Stomach (tissue), 9 donors: Measurements from ENCODE around the gene DLGAP1. TPM values are rescaled to one million over a fixed set of nuclear protein-coding genes. Genes with fewer than 3 reads are reported as not detected.

Experiments used
- DNase-seq, 2 donors: peaks; one replicate each; pipeline versions ENCODE4 v3.0.0 to v3.0.0-alpha.2; 2013 to 2019
- H3K27ac ChIP-seq, 5 donors: fragments of 200-600 bp in 4 of 5; sonication (generic) in 4 of 5; one replicate each; pipeline ENCODE4 v1.5.1; 2013 to 2019; ENCODE audit warnings: mild to moderate bottlenecking in 1 of 5, moderate library complexity in 1 of 5
- H3K27me3 ChIP-seq, 3 donors: fragments of 200-600 bp; sonication (generic); one replicate each; pipeline ENCODE4 v1.5.1; 2017 to 2019; ENCODE audit warnings: mixed run types in 1 of 3
- H3K36me3 ChIP-seq, 4 donors: fragments of 200-600 bp; sonication (generic); 1 replicate in 3 of 4; 2 replicates in 1 of 4; pipeline ENCODE4 v1.5.1; 2016 to 2019
- H3K4me1 ChIP-seq, 4 donors: fragments of 200-600 bp; sonication (generic); one replicate each; pipeline ENCODE4 v1.5.1; 2016 to 2019
- H3K4me3 ChIP-seq, 4 donors: fragments of 200-600 bp; sonication (generic) in 3 of 4; one replicate each; pipeline ENCODE4 v1.5.1; 2016 to 2019; ENCODE audit warnings: mild to moderate bottlenecking in 1 of 4
- H3K9me3 ChIP-seq, 4 donors: fragments of 200-600 bp; sonication (generic); one replicate each; pipeline ENCODE4 v1.5.1; 2016 to 2019
- EP300 ChIP-seq: sonication (generic); formaldehyde crosslinking; IDR thresholded peaks from one replicate; pipeline ENCODE4 v1.6.1; 2017; ENCODE audit warnings: antibody characterized with exemption
- POLR2A ChIP-seq, 4 donors: fragments of 450-650 bp; IDR thresholded peaks; one replicate each; pipeline ENCODE4 v1.6.1; 2016; ENCODE audit warnings: antibody characterized with exemption in 4 of 4, control low read depth in 2 of 4, mild to moderate bottlenecking in 1 of 4, moderate library complexity in 1 of 4
- POLR2AphosphoS5 ChIP-seq, 3 donors: sonication (generic); formaldehyde crosslinking; IDR thresholded peaks; one replicate each; pipeline ENCODE4 v1.6.1; 2016; ENCODE audit warnings: antibody characterized with exemption in 3 of 3
- WGBS, 5 donors: extraction: QIAGEN DNeasy Blood & Tissue Kit in 3 of 5; methylation state at CpG; one replicate each; pipeline versions ENCODE4 v1.1.5 to v1.1.7; 2013 to 2018; 5-methylcytosine and 5-hydroxymethylcytosine counted together
- intact Hi-C: fragments of 100-400 bp; cut with DNase I; formaldehyde crosslinking; loops from one replicate; pipeline ENCODE4 v1.15.1; 2023; ENCODE audit warnings: low total_unique reads
- polyA plus RNA-seq, 3 donors: library from polyadenylated mRNA; stranded (reverse); fragments of 200-250 nt; gene quantifications; one replicate each; pipeline ENCODE4 v1.2.3, GENCODE V29; 2013
- total RNA-seq, 5 donors: library from RNA; depleted of rRNA; stranded (reverse); fragments of >200 nt; gene quantifications; one replicate each; pipeline versions ENCODE4 v1.1.0 to v1.2.3, GENCODE V29; 2014 to 2016
- TF ChIP-seq, protein P1 (sequence below), 7 experiments: fragments of 450-650 bp in 4 of 7; fragments of 200-600 bp in 3 of 7; sonication (generic) in 3 of 7; IDR thresholded peaks; one replicate each; pipeline ENCODE4 v1.5.1; 2016 to 2019; ENCODE audit warnings: antibody characterized with exemption in 7 of 7, control low read depth in 2 of 7, mild to moderate bottlenecking in 1 of 7
- donor health status: healthy with polysubstance abuse.
- donor health status: Bipolar disorder and iron deficiency.
- donor health status: healthy.

Gene DLGAP1
- total and polyA plus RNA-seq, 8 donors = 0.06 to 7.0 (median 1.3) TPM; not detected in 1

DNA sequence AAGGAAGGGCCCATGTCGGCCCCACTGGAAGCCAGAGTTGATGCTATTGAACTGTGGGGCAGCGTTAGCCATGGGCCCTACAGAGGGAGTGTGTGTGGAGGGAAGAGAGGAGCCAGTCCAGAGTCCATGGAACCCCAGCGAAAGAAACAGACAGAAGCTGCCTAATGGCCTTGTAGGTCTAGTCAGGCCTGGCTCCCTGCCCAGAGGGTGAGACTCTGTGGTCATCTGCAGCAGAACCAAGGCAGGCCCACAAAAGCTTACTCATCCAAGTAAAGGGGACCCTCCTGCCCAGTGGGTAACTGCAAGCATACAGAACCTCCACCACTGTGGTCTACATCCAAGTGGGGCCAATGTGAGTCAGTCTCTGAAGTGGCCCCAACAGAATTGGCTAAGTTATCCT is 565.3 kb downstream of the DLGAP1 start:
- DNase-seq = no peak
- no peak overlapping the region for H3K4me3 ChIP-seq
- H3K36me3 ChIP-seq = no peaks in the 10 kb centered on the region
- no peak overlapping the region for H3K27ac ChIP-seq
- intact Hi-C loops = no loop called here
- WGBS, 5 donors = 84 to 94% (median 90%) methylated on average over 3 of the region's 3 CpGs
- no peaks in the 10 kb centered on the region for H3K9me3 ChIP-seq
- TF ChIP-seq EP300 (no peak), POLR2A (IDR thresholded peaks at IDR 0.05) (no peak)
- TF ChIP-seq, protein P1, sequence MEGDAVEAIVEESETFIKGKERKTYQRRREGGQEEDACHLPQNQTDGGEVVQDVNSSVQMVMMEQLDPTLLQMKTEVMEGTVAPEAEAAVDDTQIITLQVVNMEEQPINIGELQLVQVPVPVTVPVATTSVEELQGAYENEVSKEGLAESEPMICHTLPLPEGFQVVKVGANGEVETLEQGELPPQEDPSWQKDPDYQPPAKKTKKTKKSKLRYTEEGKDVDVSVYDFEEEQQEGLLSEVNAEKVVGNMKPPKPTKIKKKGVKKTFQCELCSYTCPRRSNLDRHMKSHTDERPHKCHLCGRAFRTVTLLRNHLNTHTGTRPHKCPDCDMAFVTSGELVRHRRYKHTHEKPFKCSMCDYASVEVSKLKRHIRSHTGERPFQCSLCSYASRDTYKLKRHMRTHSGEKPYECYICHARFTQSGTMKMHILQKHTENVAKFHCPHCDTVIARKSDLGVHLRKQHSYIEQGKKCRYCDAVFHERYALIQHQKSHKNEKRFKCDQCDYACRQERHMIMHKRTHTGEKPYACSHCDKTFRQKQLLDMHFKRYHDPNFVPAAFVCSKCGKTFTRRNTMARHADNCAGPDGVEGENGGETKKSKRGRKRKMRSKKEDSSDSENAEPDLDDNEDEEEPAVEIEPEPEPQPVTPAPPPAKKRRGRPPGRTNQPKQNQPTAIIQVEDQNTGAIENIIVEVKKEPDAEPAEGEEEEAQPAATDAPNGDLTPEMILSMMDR (IDR thresholded peaks at IDR 0.05) = no peak
- H3K27me3 ChIP-seq = no peaks in the 10 kb centered on the region
- H3K4me1 ChIP-seq = peaks cover 0 to 8% (median 5%) of the 10 kb centered on the region in 4 donors

DNA sequence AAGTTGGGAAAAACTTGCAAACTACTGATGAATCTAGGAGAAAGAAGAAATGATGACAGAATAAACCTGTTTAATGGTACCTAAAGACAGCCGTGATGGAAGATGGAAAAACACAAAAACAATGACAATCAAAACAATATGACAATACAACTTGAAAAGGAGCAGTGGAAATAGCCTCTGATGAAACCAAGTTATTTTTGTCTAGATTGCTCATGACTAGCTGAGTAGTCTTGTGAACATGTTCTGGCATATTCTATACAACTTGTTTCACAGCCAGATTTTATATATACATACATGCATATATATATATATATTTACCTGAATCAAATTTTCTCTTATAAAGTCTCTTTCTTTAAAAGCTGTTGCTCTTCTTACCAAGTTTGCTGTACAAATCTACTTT is 566.0 kb downstream of the DLGAP1 start:
- H3K4me1 ChIP-seq = peaks cover 0 to 8% (median 5%) of the 10 kb centered on the region in 4 donors
- 81 to 92% (median 88%) methylated on average over 1 of the region's 1 CpG for WGBS, 5 donors
- H3K4me3 ChIP-seq = no peak overlapping the region
- no peak overlapping the region for H3K27ac ChIP-seq
- H3K27me3 ChIP-seq = no peaks in the 10 kb centered on the region
- no peak for DNase-seq
- TF ChIP-seq POLR2A (IDR thresholded peaks at IDR 0.05) (no peak), EP300 (no peak), POLR2AphosphoS5 (IDR thresholded peaks at IDR 0.05) (no peak)
- TF ChIP-seq, protein P1 (IDR thresholded peaks at IDR 0.05) = no peak
- intact Hi-C loops = no loop called here
- no peaks in the 10 kb centered on the region for H3K9me3 ChIP-seq
- H3K36me3 ChIP-seq = no peaks in the 10 kb centered on the region

DNA sequence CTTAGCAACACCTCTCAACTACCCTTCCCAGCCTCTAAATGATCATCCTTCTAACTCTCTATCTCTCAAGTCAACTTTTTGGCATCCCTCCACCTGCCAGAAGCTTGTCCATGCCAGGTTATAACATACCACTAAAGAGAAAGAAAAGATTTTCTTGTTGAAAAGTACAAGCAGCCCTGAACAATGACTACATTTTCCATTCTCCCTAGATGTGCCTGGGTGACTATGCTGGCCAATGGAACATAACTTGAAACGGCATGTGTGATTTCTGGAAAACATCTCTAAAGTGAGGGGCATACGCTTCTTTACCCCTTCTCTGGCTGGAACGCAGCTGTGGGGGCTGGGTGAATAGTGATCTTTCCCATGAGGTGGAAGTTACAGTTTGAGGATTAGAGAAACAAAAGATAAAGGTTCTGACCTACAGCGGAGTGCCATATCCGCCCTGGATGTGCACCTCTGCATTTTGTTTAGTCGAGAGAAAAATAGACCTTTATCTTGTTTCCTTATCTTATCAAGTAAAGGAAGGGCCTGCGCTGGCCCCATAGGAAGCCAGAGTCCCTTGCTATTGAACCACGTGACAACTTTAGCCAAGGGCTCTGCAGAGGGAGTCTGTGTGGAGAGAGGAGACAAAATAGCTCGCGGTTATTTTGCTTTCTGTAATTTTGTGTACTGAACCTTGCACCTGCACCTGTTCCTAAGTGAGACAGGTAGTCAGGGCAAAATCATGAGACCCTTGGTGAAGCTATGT is 568.4 kb downstream of the DLGAP1 start:
- 13 to 19% (median 13%) methylated on average over 10 of the region's 10 CpGs for WGBS, 5 donors
- Histone ChIP-seq H3K27me3 (no peaks in the 10 kb centered on the region), H3K4me3 (no peak overlapping the region), H3K9me3 (no peaks in the 10 kb centered on the region), H3K36me3 (no peaks in the 10 kb centered on the region), H3K27ac (no peak overlapping the region), H3K4me1 (peaks cover 0 to 8% (median 5%) of the 10 kb centered on the region in 4 donors)
- TF ChIP-seq POLR2AphosphoS5 (IDR thresholded peaks at IDR 0.05) = no peak
- no peak for TF ChIP-seq POLR2A (IDR thresholded peaks at IDR 0.05)
- TF ChIP-seq, protein P1 (IDR thresholded peaks at IDR 0.05) = no peak
- no peak for TF ChIP-seq EP300
- DNase-seq = peak in 1 of 2 donors; percentile 27
- intact Hi-C loops = no loop called here

DNA sequence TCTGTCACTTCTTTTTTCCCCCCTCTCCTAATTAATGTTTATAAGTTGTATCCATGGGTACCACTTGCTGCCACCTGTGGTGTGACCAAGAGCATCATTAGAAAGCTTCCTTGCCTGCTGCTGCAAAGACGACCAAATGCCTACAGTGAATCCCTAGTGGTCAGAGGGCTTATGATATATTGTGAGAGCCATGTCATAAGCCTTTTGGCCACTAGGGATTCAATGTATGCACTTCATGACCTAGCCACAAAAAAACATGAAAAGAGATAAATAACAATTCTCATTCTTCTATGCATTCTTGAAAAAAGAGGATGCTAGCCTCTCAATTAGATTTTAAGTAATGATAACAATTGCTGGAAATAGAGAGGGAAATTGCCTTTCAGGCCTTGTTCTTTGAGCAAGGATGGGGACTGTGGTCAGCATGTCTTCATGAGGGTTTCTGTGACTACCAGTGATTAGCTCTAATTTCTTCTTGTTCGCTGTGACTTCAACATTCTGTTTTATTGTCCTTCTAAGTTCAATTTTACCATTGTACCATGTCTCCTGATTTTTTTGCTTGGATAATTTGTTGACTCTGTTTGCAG is 569.8 kb downstream of the DLGAP1 start:
- 66 to 79% (median 77%) methylated on average over 2 of the region's 2 CpGs for WGBS, 5 donors
- no peak overlapping the region for H3K27ac ChIP-seq
- no peak overlapping the region for H3K4me3 ChIP-seq
- TF ChIP-seq POLR2A (IDR thresholded peaks at IDR 0.05) (no peak), EP300 (no peak), POLR2AphosphoS5 (IDR thresholded peaks at IDR 0.05) (no peak)
- TF ChIP-seq, protein P1 (IDR thresholded peaks at IDR 0.05) = peak in 1 of 7 experiments; percentile 13
- no peaks in the 10 kb centered on the region for H3K36me3 ChIP-seq
- H3K4me1 ChIP-seq = peaks cover 0 to 8% (median 5%) of the 10 kb centered on the region in 4 donors
- DNase-seq = no peak
- H3K9me3 ChIP-seq = no peaks in the 10 kb centered on the region
- intact Hi-C loops = no loop called here
- H3K27me3 ChIP-seq = no peaks in the 10 kb centered on the region
